PC-9 (cell line): Measurements from ENCODE around the gene SLC7A9. TPM values are rescaled to one million over a fixed set of nuclear protein-coding genes. Genes with fewer than 3 reads are reported as not detected.

Experiments used
- BruUV-seq: library from RNA; stranded (reverse); fragments of 400-500 nt; replicated peaks from 2 replicates; lab custom pipeline; 2021; lab: Mats Ljungman, UMichigan
- CTCF ChIA-PET: fragments of 300-600 bp; sonication (Branson Sonifier 250); formaldehyde crosslinking; loops from one replicate; lab custom pipeline; 2022; ENCODE audit warnings: antibody characterized with exemption; lab: Charles Lee
- POLR2A ChIA-PET: fragments of 300-600 bp; sonication (Branson Sonifier 250); formaldehyde crosslinking; loops from one replicate; lab custom pipeline; 2022; ENCODE audit warnings: antibody characterized with exemption; ENCODE audit not compliant: unreplicated experiment; lab: Charles Lee
- DNase-seq, 2 experiments: peaks; one replicate each; pipeline versions ENCODE4 v3.0.0 to v3.0.0-alpha.2; 2015 to 2022; ENCODE audit warnings: mixed read lengths in 1 of 2
- H2AFZ ChIP-seq: fragments of 200-600 bp; sonication (generic); 2 replicates; pipeline ENCODE4 v1.8.1; 2017; ENCODE audit warnings: antibody characterized with exemption
- H3F3A ChIP-seq: fragments of 200-600 bp; sonication (generic); 2 replicates; pipeline ENCODE4 v1.8.1; 2017; ENCODE audit warnings: antibody characterized with exemption, mild to moderate bottlenecking, low read depth; ENCODE audit not compliant: insufficient read depth
- H3K27ac ChIP-seq: fragments of 200-600 bp; sonication (generic); 2 replicates; pipeline ENCODE4 v1.6.1; 2016; ENCODE audit warnings: mixed run types
- H3K27me3 ChIP-seq: fragments of 200-600 bp; sonication (generic); 2 replicates; pipeline ENCODE4 v1.6.1; 2016; ENCODE audit warnings: low read depth, mixed run types; ENCODE audit not compliant: insufficient read depth
- H3K36me3 ChIP-seq: fragments of 200-600 bp; sonication (generic); 2 replicates; pipeline ENCODE4 v1.6.1; 2016; ENCODE audit warnings: low read depth, mixed run types
- H3K4me1 ChIP-seq: fragments of 200-600 bp; sonication (generic); replicated peaks from 2 replicates; pipeline ENCODE4 v1.6.1; 2016; ENCODE audit warnings: mixed run types; ENCODE audit not compliant: insufficient read depth
- H3K4me2 ChIP-seq: fragments of 200-600 bp; sonication (generic); 2 replicates; pipeline ENCODE4 v1.6.1; 2017; ENCODE audit warnings: mixed run types
- H3K4me3 ChIP-seq: fragments of 200-600 bp; sonication (generic); 2 replicates; pipeline ENCODE4 v1.6.1; 2016; ENCODE audit warnings: mixed run types
- H3K79me2 ChIP-seq: fragments of 200-600 bp; sonication (generic); 2 replicates; pipeline ENCODE4 v1.6.1; 2017; ENCODE audit warnings: low read depth, mixed run types
- H3K9me2 ChIP-seq: fragments of 200-600 bp; sonication (generic); 2 replicates; pipeline ENCODE4 v1.8.1; 2017; ENCODE audit warnings: mild to moderate bottlenecking; ENCODE audit not compliant: insufficient read depth
- H3K9me3 ChIP-seq: fragments of 200-600 bp; sonication (generic); 2 replicates; pipeline ENCODE4 v1.8.1; 2016; ENCODE audit warnings: low read depth; ENCODE audit not compliant: insufficient read depth
- H4K20me1 ChIP-seq: fragments of 200-600 bp; sonication (generic); 2 replicates; pipeline ENCODE4 v1.8.1; 2017; ENCODE audit not compliant: insufficient read depth
- EZH2 ChIP-seq: fragments of 200-600 bp; sonication (generic); IDR thresholded peaks from 2 replicates; pipeline ENCODE4 v1.8.0; 2017; ENCODE audit warnings: antibody characterized with exemption, low read depth
- intact Hi-C: fragments of 100-400 bp; cut with micrococcal nuclease; formaldehyde crosslinking; loops from one replicate; pipeline ENCODE4 v1.10.0; 2022; ENCODE audit not compliant: unreplicated experiment
- total RNA-seq: library from RNA; stranded (reverse); gene quantifications from 2 replicates; pipeline ENCODE4 v1.2.3, GENCODE V29; 2021
- TF ChIP-seq, protein P1 (sequence below): fragments of 200-600 bp; sonication (generic); conservative IDR thresholded peaks from 2 replicates; pipeline ENCODE4 v1.6.1; 2017; ENCODE audit warnings: mixed run types, antibody characterized with exemption, mild to moderate bottlenecking, moderate library complexity

Gene SLC7A9
- total RNA-seq, 1 experiment from 2014 or later, result 0.33 TPM

- no peaks in the 10 kb centered on the region for H4K20me1 ChIP-seq
- H3K27me3 ChIP-seq, result no peaks in the 10 kb centered on the region
- ChIA-PET POLR2A (no interaction called here), CTCF (interaction anchor here (0.6 kb wide), 2 partner anchors 13 to 77 kb away, joined by 4 read pairs; no protein-coding TSS in a partner anchor)
- no peak overlapping the region for H2AFZ ChIP-seq
- no peak overlapping the region for H3K27ac ChIP-seq
- BruUV-seq, result no TSS peak
- H3K4me2 ChIP-seq, result no peak overlapping the region
- H3K79me2 ChIP-seq, result no peaks in the 10 kb centered on the region
- no peaks in the 10 kb centered on the region for H3F3A ChIP-seq
- H3K9me2 ChIP-seq, result no peaks in the 10 kb centered on the region
- H3K36me3 ChIP-seq, result no peaks in the 10 kb centered on the region
- no peak for TF ChIP-seq EZH2
- TF ChIP-seq, protein P1, sequence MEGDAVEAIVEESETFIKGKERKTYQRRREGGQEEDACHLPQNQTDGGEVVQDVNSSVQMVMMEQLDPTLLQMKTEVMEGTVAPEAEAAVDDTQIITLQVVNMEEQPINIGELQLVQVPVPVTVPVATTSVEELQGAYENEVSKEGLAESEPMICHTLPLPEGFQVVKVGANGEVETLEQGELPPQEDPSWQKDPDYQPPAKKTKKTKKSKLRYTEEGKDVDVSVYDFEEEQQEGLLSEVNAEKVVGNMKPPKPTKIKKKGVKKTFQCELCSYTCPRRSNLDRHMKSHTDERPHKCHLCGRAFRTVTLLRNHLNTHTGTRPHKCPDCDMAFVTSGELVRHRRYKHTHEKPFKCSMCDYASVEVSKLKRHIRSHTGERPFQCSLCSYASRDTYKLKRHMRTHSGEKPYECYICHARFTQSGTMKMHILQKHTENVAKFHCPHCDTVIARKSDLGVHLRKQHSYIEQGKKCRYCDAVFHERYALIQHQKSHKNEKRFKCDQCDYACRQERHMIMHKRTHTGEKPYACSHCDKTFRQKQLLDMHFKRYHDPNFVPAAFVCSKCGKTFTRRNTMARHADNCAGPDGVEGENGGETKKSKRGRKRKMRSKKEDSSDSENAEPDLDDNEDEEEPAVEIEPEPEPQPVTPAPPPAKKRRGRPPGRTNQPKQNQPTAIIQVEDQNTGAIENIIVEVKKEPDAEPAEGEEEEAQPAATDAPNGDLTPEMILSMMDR, result no peak
- H3K4me1 ChIP-seq, result no peaks in the 10 kb centered on the region
- no peak overlapping the region for H3K4me3 ChIP-seq
- H3K9me3 ChIP-seq, result no peaks in the 10 kb centered on the region
- DNase-seq, result no peak
- intact Hi-C loops, result no loop called here
Observed at GRCh38 chr19:32877977-32878745, 8.6 kb upstream of the SLC7A9 start.

GRCh38 chr19:32877323-32877912 is 7.9 kb upstream of the SLC7A9 start:
- BruUV-seq, result no TSS peak
- POLR2A ChIA-PET, result no interaction called here

DNA sequence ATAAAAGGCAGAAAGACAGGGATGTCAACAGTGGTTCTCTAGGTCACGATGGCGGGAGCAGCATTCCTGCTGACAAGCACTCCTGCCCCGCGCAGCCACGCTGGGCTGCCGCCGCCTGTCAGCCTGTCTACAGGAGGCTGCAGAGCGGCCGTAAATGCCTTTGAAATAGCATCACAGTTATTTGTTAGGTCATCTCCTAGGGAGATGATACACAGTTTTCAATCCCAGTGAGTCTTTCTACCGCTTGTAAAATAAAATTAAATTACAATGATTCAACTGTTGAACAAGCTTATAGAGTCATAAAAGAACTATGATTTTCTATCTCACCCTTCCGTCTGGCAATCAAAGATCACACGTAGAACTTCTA is 7.3 kb upstream of the SLC7A9 start:
- no peak overlapping the region for H2AFZ ChIP-seq
- POLR2A ChIA-PET, result no interaction called here
- H3K27ac ChIP-seq, result no peak overlapping the region
- H3K79me2 ChIP-seq, result no peaks in the 10 kb centered on the region
- H3K9me3 ChIP-seq, result no peaks in the 10 kb centered on the region
- CTCF ChIA-PET, result no interaction called here
- no peak overlapping the region for H3K4me3 ChIP-seq
- H3K9me2 ChIP-seq, result no peaks in the 10 kb centered on the region
- no peaks in the 10 kb centered on the region for H3K36me3 ChIP-seq
- DNase-seq, result peak; percentile 35 to 47
- intact Hi-C loops, result no loop called here
- H3F3A ChIP-seq, result no peaks in the 10 kb centered on the region
- no peak overlapping the region for H3K4me2 ChIP-seq
- H3K27me3 ChIP-seq, result no peaks in the 10 kb centered on the region
- H4K20me1 ChIP-seq, result no peaks in the 10 kb centered on the region
- no TSS peak for BruUV-seq
- H3K4me1 ChIP-seq, result no peaks in the 10 kb centered on the region
- TF ChIP-seq, protein P1, result no peak
- TF ChIP-seq EZH2, result no peak

More at GRCh38 chr19:32877323-32877912, 7.9 kb upstream of the SLC7A9 start:
- CTCF ChIA-PET, result interaction anchor here (0.6 kb wide), 1 partner anchor 12 kb away, joined by 4 read pairs; no protein-coding TSS in a partner anchor
- H3K9me2 ChIP-seq, result no peaks in the 10 kb centered on the region
- H3K79me2 ChIP-seq, result no peaks in the 10 kb centered on the region
- TF ChIP-seq, protein P1, result no peak
- TF ChIP-seq EZH2, result no peak
- H3F3A ChIP-seq, result no peaks in the 10 kb centered on the region
- H3K27ac ChIP-seq, result no peak overlapping the region
- H3K36me3 ChIP-seq, result no peaks in the 10 kb centered on the region
- H3K4me1 ChIP-seq, result no peaks in the 10 kb centered on the region
- no peak overlapping the region for H3K4me2 ChIP-seq
- H3K9me3 ChIP-seq, result no peaks in the 10 kb centered on the region
- H4K20me1 ChIP-seq, result no peaks in the 10 kb centered on the region
- no peak overlapping the region for H2AFZ ChIP-seq
- intact Hi-C loops, result no loop called here
- H3K4me3 ChIP-seq, result no peak overlapping the region
- H3K27me3 ChIP-seq, result no peaks in the 10 kb centered on the region
- DNase-seq, result no peak
